Esophagus mucosa (tissue), 1 donor: ENCODE data around the gene PIM3. TPM values are rescaled to one million over a fixed set of nuclear protein-coding genes. Genes with fewer than 3 reads are reported as not detected.

ENCODE experiments used
- ATAC-seq: fragments of 200-7000 bp; cut with Tn5 transposase; one replicate; pipeline ENCODE4 v1.9.1; 2020
- total RNA-seq: library from RNA; stranded (reverse); gene quantifications from one replicate; pipeline ENCODE4 v1.2.4, GENCODE V29; 2023
- donor health status: DM: yes; HTN: yes; CAD: no.

Gene PIM3
- total RNA-seq, 1 donor from 2014 or later: 50.5 TPM

- no peak for ATAC-seq
Observed at GRCh38 chr22:49928555-49929210, 31.9 kb upstream of the PIM3 start.

- peak; percentile 63 for ATAC-seq
Observed at GRCh38 chr22:49929211-49929979, 31.2 kb upstream of the PIM3 start.

- ATAC-seq: no peak
Observed at GRCh38 chr22:49929994-49930575, 30.5 kb upstream of the PIM3 start.

- peak; percentile 40 for ATAC-seq
Observed at GRCh38 chr22:49930596-49931412, 29.8 kb upstream of the PIM3 start.

GRCh38 chr22:49933236-49934159 lies 27.1 kb upstream of the PIM3 start:
- no peak for ATAC-seq

GRCh38 chr22:49934160-49934890 lies 26.2 kb upstream of the PIM3 start:
- peak; percentile 25 for ATAC-seq

GRCh38 chr22:49934891-49935557 lies 25.5 kb upstream of the PIM3 start:
- peak; percentile 47 for ATAC-seq

GRCh38 chr22:49935561-49935960 lies 25.0 kb upstream of the PIM3 start:
- no peak for ATAC-seq

GRCh38 chr22:49936018-49936972 lies 24.3 kb upstream of the PIM3 start:
- peak; percentile 77 for ATAC-seq

GRCh38 chr22:49936973-49937757 lies 23.4 kb upstream of the PIM3 start:
- ATAC-seq: no peak

- no peak for ATAC-seq
Observed at GRCh38 chr22:49937758-49938564, 22.6 kb upstream of the PIM3 start.

- no peak for ATAC-seq
Observed at GRCh38 chr22:49938565-49939136, 21.9 kb upstream of the PIM3 start.

- no peak for ATAC-seq
Observed at GRCh38 chr22:49941507-49942316, 18.9 kb upstream of the PIM3 start.

GRCh38 chr22:49942565-49943404 lies 17.8 kb upstream of the PIM3 start:
- ATAC-seq: no peak

- ATAC-seq: no peak
Observed at GRCh38 chr22:49943405-49943765, 17.2 kb upstream of the PIM3 start.
